HepG2 (cell line): ENCODE data around the gene WDR83. TPM values are rescaled to one million over a fixed set of nuclear protein-coding genes. Genes with fewer than 3 reads are reported as not detected.

Experiments
- ADNP ChIP-seq: sonication (generic); formaldehyde crosslinking; IDR thresholded peaks from 2 replicates; pipeline ENCODE4 v1.4.0; 2020; ENCODE audit warnings: missing genetic modification reagents
- ARID5B ChIP-seq: IDR thresholded peaks from 2 replicates; pipeline ENCODE4 v1.4.0; 2020; ENCODE audit warnings: mild to moderate bottlenecking, missing genetic modification reagents
- ATF7 ChIP-seq, 2 experiments: fragments of 450-650 bp in 1 of 2; sonication (generic) in 1 of 2; formaldehyde crosslinking in 1 of 2; IDR thresholded peaks; 2 replicates each; pipeline versions ENCODE4 v1.4.0 to v1.6.1; 2016 to 2020; ENCODE audit warnings: antibody characterized with exemption in 1 of 2, mild to moderate bottlenecking in 1 of 2, missing genetic modification reagents in 1 of 2
- CENPT ChIP-seq: sonication (generic); formaldehyde crosslinking; IDR thresholded peaks from 2 replicates; pipeline ENCODE4 v1.8.0; 2022; ENCODE audit warnings: low read depth, mild to moderate bottlenecking, moderate library complexity, missing genetic modification reagents
- FOSL1 ChIP-seq: sonication (generic); formaldehyde crosslinking; IDR thresholded peaks from 2 replicates; pipeline ENCODE4 v1.9.0; 2021; ENCODE audit warnings: missing genetic modification reagents, borderline replicate concordance
- JDP2 ChIP-seq: sonication (generic); formaldehyde crosslinking; IDR thresholded peaks from 2 replicates; pipeline ENCODE4 v1.8.1; 2022; ENCODE audit warnings: missing genetic modification reagents, borderline replicate concordance
- MYC ChIP-seq: sonication (generic); formaldehyde crosslinking; IDR thresholded peaks from 2 replicates; pipeline ENCODE4 v1.9.0; 2021; ENCODE audit warnings: missing genetic modification reagents, borderline replicate concordance
- SETDB1 ChIP-seq: sonication (generic); formaldehyde crosslinking; IDR thresholded peaks from 2 replicates; pipeline ENCODE4 v1.5.1; 2020; ENCODE audit warnings: missing genetic modification reagents, mild to moderate bottlenecking, borderline replicate concordance
- TOE1 ChIP-seq: sonication (generic); formaldehyde crosslinking; IDR thresholded peaks from 2 replicates; pipeline ENCODE4 v1.4.0; 2020; ENCODE audit warnings: mild to moderate bottlenecking, missing genetic modification reagents
- ZNF101 ChIP-seq: sonication (generic); formaldehyde crosslinking; IDR thresholded peaks from 2 replicates; pipeline ENCODE4 v1.4.0; 2020; ENCODE audit warnings: mild to moderate bottlenecking, low read depth, missing genetic modification reagents, borderline replicate concordance
- ZNF468 ChIP-seq: sonication (generic); formaldehyde crosslinking; IDR thresholded peaks from 2 replicates; pipeline ENCODE4 v1.8.0; 2022; ENCODE audit warnings: mild to moderate bottlenecking, moderate library complexity, missing genetic modification reagents
- ZNF550 ChIP-seq: sonication (generic); formaldehyde crosslinking; IDR thresholded peaks from 2 replicates; pipeline ENCODE4 v1.4.0; 2020; ENCODE audit warnings: mild to moderate bottlenecking, missing genetic modification reagents, borderline replicate concordance
- ZNF770 ChIP-seq: sonication (generic); formaldehyde crosslinking; IDR thresholded peaks from 2 replicates; pipeline ENCODE4 v1.5.0; 2020; ENCODE audit warnings: mild to moderate bottlenecking, missing genetic modification reagents
- polyA plus RNA-seq, 8 experiments: library from polyadenylated mRNA; depleted of rRNA in 3 of 8; stranded (reverse) in 7 of 8; unstranded in 1 of 8; fragments of >200 nt; fragmentation: Illumina TruSeq in 4 of 8; extraction: Trizol in 4 of 8; gene quantifications; 2 replicates each; pipeline versions ENCODE4 v1.2.1 to v1.2.3, GENCODE V29; 2011 to 2016; ENCODE audit warnings: low read depth in 4 of 8, missing spikeins in 1 of 8, mixed read lengths in 1 of 8; ENCODE audit not compliant: insufficient read depth in 1 of 8
- total RNA-seq, 5 experiments: library from RNA; depleted of rRNA; stranded (reverse); fragments of >200 nt; fragmentation: Illumina TruSeq; extraction: Trizol; gene quantifications; 2 replicates each; pipeline ENCODE4 v1.2.3, GENCODE V29; 2016; ENCODE audit warnings: low read depth in 1 of 5
- TF ChIP-seq, protein P1 (sequence below): sonication (generic); formaldehyde crosslinking; IDR thresholded peaks from 2 replicates; pipeline ENCODE4 v1.4.0; 2020; ENCODE audit warnings: missing genetic modification reagents
- TF ChIP-seq, protein P2 (sequence below): sonication (generic); formaldehyde crosslinking; IDR thresholded peaks from 2 replicates; pipeline ENCODE4 v1.9.0; 2022; ENCODE audit warnings: missing genetic modification reagents, mild to moderate bottlenecking, borderline replicate concordance
- TF ChIP-seq, protein P3 (sequence below): IDR thresholded peaks from 2 replicates; pipeline ENCODE4 v1.6.1; 2016; ENCODE audit warnings: mild to moderate bottlenecking

Gene WDR83
- total and polyA plus RNA-seq, 2 of the 13 experiments (the other 11 are each of a cell fraction or from before 2014, with no cell fraction given): 4.5 to 10.7 TPM

GRCh38 chr19:12670159-12670928 lies 3.7 kb downstream of the WDR83 start (continued):
- TF ChIP-seq, protein P1, sequence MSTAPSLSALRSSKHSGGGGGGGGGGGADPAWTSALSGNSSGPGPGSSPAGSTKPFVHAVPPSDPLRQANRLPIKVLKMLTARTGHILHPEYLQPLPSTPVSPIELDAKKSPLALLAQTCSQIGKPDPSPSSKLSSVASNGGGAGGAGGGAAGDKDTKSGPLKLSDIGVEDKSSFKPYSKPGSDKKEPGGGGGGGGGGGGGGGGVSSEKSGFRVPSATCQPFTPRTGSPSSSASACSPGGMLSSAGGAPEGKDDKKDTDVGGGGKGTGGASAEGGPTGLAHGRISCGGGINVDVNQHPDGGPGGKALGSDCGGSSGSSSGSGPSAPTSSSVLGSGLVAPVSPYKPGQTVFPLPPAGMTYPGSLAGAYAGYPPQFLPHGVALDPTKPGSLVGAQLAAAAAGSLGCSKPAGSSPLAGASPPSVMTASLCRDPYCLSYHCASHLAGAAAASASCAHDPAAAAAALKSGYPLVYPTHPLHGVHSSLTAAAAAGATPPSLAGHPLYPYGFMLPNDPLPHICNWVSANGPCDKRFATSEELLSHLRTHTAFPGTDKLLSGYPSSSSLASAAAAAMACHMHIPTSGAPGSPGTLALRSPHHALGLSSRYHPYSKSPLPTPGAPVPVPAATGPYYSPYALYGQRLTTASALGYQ (CRISPR knock-in tag): no peak
- TF ChIP-seq ZNF550: no peak
- no peak for TF ChIP-seq FOSL1 (CRISPR knock-in tag)
- TF ChIP-seq MYC: no peak
- TF ChIP-seq SETDB1: no peak
- no peak for TF ChIP-seq ADNP (CRISPR knock-in tag)
- no peak for TF ChIP-seq ZNF770 (CRISPR knock-in tag)
- TF ChIP-seq, protein P2, sequence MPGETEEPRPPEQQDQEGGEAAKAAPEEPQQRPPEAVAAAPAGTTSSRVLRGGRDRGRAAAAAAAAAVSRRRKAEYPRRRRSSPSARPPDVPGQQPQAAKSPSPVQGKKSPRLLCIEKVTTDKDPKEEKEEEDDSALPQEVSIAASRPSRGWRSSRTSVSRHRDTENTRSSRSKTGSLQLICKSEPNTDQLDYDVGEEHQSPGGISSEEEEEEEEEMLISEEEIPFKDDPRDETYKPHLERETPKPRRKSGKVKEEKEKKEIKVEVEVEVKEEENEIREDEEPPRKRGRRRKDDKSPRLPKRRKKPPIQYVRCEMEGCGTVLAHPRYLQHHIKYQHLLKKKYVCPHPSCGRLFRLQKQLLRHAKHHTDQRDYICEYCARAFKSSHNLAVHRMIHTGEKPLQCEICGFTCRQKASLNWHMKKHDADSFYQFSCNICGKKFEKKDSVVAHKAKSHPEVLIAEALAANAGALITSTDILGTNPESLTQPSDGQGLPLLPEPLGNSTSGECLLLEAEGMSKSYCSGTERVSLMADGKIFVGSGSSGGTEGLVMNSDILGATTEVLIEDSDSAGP (CRISPR knock-in tag): peak; percentile 8; the same call in 1 of the 2 replicates
- TF ChIP-seq ARID5B (CRISPR knock-in tag): no peak
- TF ChIP-seq CENPT (CRISPR knock-in tag): no peak
- TF ChIP-seq JDP2 (CRISPR knock-in tag): no peak
- TF ChIP-seq, protein P3, sequence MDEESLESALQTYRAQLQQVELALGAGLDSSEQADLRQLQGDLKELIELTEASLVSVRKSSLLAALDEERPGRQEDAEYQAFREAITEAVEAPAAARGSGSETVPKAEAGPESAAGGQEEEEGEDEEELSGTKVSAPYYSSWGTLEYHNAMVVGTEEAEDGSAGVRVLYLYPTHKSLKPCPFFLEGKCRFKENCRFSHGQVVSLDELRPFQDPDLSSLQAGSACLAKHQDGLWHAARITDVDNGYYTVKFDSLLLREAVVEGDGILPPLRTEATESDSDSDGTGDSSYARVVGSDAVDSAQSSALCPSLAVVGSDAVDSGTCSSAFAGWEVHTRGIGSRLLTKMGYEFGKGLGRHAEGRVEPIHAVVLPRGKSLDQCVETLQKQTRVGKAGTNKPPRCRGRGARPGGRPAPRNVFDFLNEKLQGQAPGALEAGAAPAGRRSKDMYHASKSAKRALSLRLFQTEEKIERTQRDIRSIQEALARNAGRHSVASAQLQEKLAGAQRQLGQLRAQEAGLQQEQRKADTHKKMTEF (CRISPR knock-in tag): no peak
- no peak for TF ChIP-seq ATF7 (IDR thresholded peaks at IDR 0.05)
- 0 out of 2 replicates have a peak, but pooled peaks have one; percentile 7 for TF ChIP-seq ATF7 (CRISPR knock-in tag; IDR thresholded peaks at IDR 0.05)
- no peak for TF ChIP-seq TOE1 (CRISPR knock-in tag)
- no peak for TF ChIP-seq ZNF101
- TF ChIP-seq ZNF468 (CRISPR knock-in tag): no peak
